ENCODE results near the gene PRKAG2. TPM values are rescaled to one million over a fixed set of nuclear protein-coding genes. Genes with fewer than 3 reads are reported as not detected.

The PRKAG2 gene
- total and polyA plus RNA-seq, 2 experiments from 2014 or later, result 9.1 to 14.9 TPM

- no peaks in the 10 kb centered on the region for H3F3A ChIP-seq (replicated peaks; ENCODE audit: low read depth)
- H3K4me3 Mint-ChIP-seq, result no peak overlapping the region
- no peaks in the 10 kb centered on the region for H3K4me1 ChIP-seq (ENCODE audit: insufficient read depth)
- H3K27ac ChIP-seq (ENCODE audit: low read depth), result no peak overlapping the region
- TF ChIP-seq JUNB (IDR thresholded peaks at IDR 0.05; ENCODE audit: unreplicated experiment) (no peak), ZNF114 (CRISPR knock-in tag; IDR thresholded peaks at IDR 0.05) (no peak), STAT1 (IDR thresholded peaks at IDR 0.05; ENCODE audit: unreplicated experiment) (no peak), CREB1 (CRISPR knock-in tag; IDR thresholded peaks at IDR 0.05; ENCODE audit: low read depth) (no peak), POLR2AphosphoS5 (IDR thresholded peaks at IDR 0.05; ENCODE audit: low read depth) (no peak), CTCF (conservative IDR thresholded peaks at IDR 0.05; ENCODE audit: low read depth in 2 of 2) (no peak), EZH2 (IDR thresholded peaks at IDR 0.05; ENCODE audit: low read depth, unreplicated experiment) (no peak), REST (IDR thresholded peaks at IDR 0.05; ENCODE audit: unreplicated experiment) (no peak), NANOG (IDR thresholded peaks at IDR 0.05; ENCODE audit: borderline replicate concordance) (no peak), EZH2phosphoT487 (IDR thresholded peaks at IDR 0.05; ENCODE audit: unreplicated experiment) (no peak), ETS1 (IDR thresholded peaks at IDR 0.05) (no peak), ZNF462 (CRISPR knock-in tag; IDR thresholded peaks at IDR 0.05) (no peak), ZNF331 (CRISPR knock-in tag; IDR thresholded peaks at IDR 0.05; ENCODE audit: low read depth) (no peak)
- no peaks in the 10 kb centered on the region; the same call in 2 of the 3 replicates for H3K36me3 Mint-ChIP-seq (ENCODE audit: low read depth)
- H3K27ac Mint-ChIP-seq, result no peak overlapping the region
- no peaks in the 10 kb centered on the region for H3K36me3 ChIP-seq (ENCODE audit: insufficient read depth)
- DNase-seq (ENCODE audit: low spot score) (no peak), ATAC-seq (no peak)
- no peaks in the 10 kb centered on the region; the same call in 2 of the 3 replicates for H3K9me3 Mint-ChIP-seq
- peaks cover 24% of the 10 kb centered on the region for H3K4me1 Mint-ChIP-seq
- no peaks in the 10 kb centered on the region for H3K27me3 ChIP-seq (ENCODE audit: insufficient read depth)
- no peak overlapping the region for H3K4me3 ChIP-seq
- H2AFZ ChIP-seq, result no peak overlapping the region
- peaks cover 5% of the 10 kb centered on the region; the same call in 1 of the 2 replicates for H3K9me2 ChIP-seq (ENCODE audit: insufficient read depth)
- peaks cover 4% of the 10 kb centered on the region for H3K27me3 Mint-ChIP-seq (ENCODE audit: insufficient read depth, low read depth, poor library complexity)
- H3K4me2 ChIP-seq, result no peak overlapping the region
- no peaks in the 10 kb centered on the region for H3K79me2 ChIP-seq (replicated peaks; ENCODE audit: insufficient read depth)
- H4K20me1 ChIP-seq (replicated peaks; ENCODE audit: insufficient read depth), result no peaks in the 10 kb centered on the region
Observed at GRCh38 chr7:151549644-151550043, 327.3 kb downstream of the PRKAG2 start.
